ENCODE data around the gene ABCB11.

GRCh38 chr2:168910330-168910729 is 120.8 kb downstream of the ABCB11 start:
- TF ChIP-seq, protein P1, sequence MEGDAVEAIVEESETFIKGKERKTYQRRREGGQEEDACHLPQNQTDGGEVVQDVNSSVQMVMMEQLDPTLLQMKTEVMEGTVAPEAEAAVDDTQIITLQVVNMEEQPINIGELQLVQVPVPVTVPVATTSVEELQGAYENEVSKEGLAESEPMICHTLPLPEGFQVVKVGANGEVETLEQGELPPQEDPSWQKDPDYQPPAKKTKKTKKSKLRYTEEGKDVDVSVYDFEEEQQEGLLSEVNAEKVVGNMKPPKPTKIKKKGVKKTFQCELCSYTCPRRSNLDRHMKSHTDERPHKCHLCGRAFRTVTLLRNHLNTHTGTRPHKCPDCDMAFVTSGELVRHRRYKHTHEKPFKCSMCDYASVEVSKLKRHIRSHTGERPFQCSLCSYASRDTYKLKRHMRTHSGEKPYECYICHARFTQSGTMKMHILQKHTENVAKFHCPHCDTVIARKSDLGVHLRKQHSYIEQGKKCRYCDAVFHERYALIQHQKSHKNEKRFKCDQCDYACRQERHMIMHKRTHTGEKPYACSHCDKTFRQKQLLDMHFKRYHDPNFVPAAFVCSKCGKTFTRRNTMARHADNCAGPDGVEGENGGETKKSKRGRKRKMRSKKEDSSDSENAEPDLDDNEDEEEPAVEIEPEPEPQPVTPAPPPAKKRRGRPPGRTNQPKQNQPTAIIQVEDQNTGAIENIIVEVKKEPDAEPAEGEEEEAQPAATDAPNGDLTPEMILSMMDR (conservative IDR thresholded peaks at IDR 0.05; ENCODE audit: low read depth, low read length): no peak
- TF ChIP-seq RAD21 (IDR thresholded peaks at IDR 0.05; ENCODE audit: low read length) (no peak), NFE2L2 (IDR thresholded peaks at IDR 0.05; ENCODE audit: low read depth, low read length) (no peak), POLR2A (IDR thresholded peaks at IDR 0.05; ENCODE audit: low read depth, low read length) (no peak)
- TF ChIP-seq, protein P2, sequence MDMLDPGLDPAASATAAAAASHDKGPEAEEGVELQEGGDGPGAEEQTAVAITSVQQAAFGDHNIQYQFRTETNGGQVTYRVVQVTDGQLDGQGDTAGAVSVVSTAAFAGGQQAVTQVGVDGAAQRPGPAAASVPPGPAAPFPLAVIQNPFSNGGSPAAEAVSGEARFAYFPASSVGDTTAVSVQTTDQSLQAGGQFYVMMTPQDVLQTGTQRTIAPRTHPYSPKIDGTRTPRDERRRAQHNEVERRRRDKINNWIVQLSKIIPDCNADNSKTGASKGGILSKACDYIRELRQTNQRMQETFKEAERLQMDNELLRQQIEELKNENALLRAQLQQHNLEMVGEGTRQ (IDR thresholded peaks at IDR 0.05; ENCODE audit: low read depth, low read length): no peak

Data from IMR-90 (cell line).